Activated T-cell treated with anti-CD3 and anti-CD28 coated beads, Interleukin-2, amount 50 U/mL, for 72 hours (primary cell): ENCODE data around the gene CPT1A. TPM values are rescaled to one million over a fixed set of nuclear protein-coding genes. Genes with fewer than 3 reads are reported as not detected.
A peak's percentile ranks its signal among the peaks of the same experiment; 100 is the strongest.

Source experiments
- ATAC-seq, 2 donors: fragments of 150-1000 bp; cut with Tn5 transposase; replicated peaks in 1 of 2; 2 replicates each; pipeline ENCODE4 v1.10.0; 2021; ENCODE audit warnings: moderate library complexity in 2 of 2, mild to moderate bottlenecking in 1 of 2
- DNase-seq, 2 donors: peaks; one replicate each; pipeline ENCODE4 v3.0.0; 2021 to 2022; ENCODE audit warnings: mixed read lengths in 1 of 2
- H3K27ac Mint-ChIP-seq: one replicate; pipeline ENCODE4 v1.8.0; 2022; ENCODE audit warnings: mild to moderate bottlenecking, moderate library complexity, mixed read lengths
- H3K27me3 Mint-ChIP-seq: one replicate; pipeline ENCODE4 v1.8.0; 2022; ENCODE audit warnings: low read depth, mixed read lengths
- H3K36me3 Mint-ChIP-seq, 2 donors: one replicate each; pipeline ENCODE4 v1.8.0; 2022; ENCODE audit warnings: mixed read lengths in 2 of 2, mild to moderate bottlenecking in 1 of 2; ENCODE audit not compliant: insufficient read depth in 2 of 2
- H3K4me1 Mint-ChIP-seq: one replicate; pipeline ENCODE4 v1.8.0; 2022; ENCODE audit warnings: low read depth, mixed read lengths
- H3K4me3 Mint-ChIP-seq, 2 donors: one replicate each; pipeline ENCODE4 v1.8.0; 2022; ENCODE audit warnings: mild to moderate bottlenecking in 2 of 2, mixed read lengths in 2 of 2, moderate library complexity in 2 of 2
- H3K9me3 Mint-ChIP-seq, 2 donors: one replicate each; pipeline ENCODE4 v1.8.0; 2022; ENCODE audit warnings: mixed read lengths in 2 of 2
- total RNA-seq, 2 donors: library from RNA; stranded (reverse); gene quantifications; one replicate each; pipeline ENCODE4 v1.2.3, GENCODE V29; 2022

CPT1A gene
- total RNA-seq, 2 donors from 2014 or later, result 26.2 to 35.8 TPM

DNA sequence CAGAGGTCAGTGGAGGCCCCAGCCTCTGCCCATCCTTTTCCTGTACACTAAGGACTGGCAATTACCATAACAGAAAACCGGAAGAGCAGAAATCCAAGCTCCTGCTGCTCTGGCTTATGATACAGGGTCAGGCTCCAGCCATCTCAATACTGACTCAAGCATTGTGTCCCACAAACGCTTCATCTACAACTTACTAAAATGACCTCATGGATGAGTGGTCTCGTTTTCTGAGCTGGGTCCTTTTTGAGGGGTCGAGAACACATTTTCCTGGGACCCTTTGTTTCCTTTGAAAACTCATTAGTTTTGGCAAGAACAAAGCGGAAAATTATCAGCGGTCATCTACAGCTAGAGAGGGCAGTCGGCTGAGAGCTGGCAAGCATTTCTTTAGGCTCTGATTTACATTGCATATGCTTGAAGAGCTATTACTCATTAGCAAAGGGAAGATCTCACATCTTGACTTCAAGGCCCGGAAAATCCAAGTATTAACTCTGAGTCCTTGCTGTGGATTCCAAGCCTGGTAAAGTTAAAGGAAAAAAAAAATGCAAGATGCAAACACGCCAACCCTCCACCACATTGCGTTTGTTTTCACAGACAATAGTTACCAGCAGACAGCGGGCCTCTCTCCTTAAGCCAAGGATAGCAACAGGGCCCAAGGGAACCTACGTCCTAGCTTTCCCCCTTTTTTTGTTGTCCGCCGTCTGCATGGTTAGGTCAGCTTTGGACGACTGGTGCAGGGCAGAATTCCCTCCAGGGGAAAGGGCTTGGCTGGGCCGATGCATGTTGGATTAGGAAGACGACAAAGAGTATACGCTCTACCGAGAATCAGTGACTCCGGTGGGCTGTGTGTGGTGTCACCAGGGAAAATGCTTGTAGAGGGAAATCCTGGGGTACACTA lies 92.2 kb downstream of the CPT1A start:
- no peaks in the 10 kb centered on the region for H3K36me3 Mint-ChIP-seq
- peak overlapping the region; percentile 67 to 71 for H3K4me3 Mint-ChIP-seq
- H3K27ac Mint-ChIP-seq, result peak overlapping the region; percentile 19
- no peaks in the 10 kb centered on the region for H3K27me3 Mint-ChIP-seq
- no peak for DNase-seq
- ATAC-seq, result no peak
- peaks cover 8% of the 10 kb centered on the region for H3K4me1 Mint-ChIP-seq
- no peaks in the 10 kb centered on the region for H3K9me3 Mint-ChIP-seq

DNA sequence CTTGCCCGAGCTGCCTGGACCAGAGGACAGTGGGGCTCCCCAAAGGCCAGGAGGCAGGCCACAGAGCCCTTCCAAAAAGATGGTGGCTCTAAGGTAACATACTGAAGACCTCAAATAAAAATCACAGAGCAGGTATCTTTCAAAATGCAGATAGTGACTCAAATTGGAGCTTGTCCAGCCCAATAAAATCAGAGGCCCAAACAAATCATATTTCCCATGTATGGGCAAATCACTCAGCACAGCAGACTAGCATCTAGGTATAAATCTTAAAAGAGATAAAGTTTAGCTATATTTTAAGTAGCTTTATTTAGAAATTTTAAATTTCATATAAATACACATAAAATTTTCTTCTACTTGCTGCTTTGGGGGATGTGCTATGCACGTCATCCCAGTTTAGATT lies 93.7 kb downstream of the CPT1A start:
- Mint-ChIP-seq H3K4me3 (no peak overlapping the region), H3K27ac (no peak overlapping the region), H3K36me3 (no peaks in the 10 kb centered on the region), H3K27me3 (no peaks in the 10 kb centered on the region), H3K4me1 (peaks cover 8% of the 10 kb centered on the region), H3K9me3 (no peaks in the 10 kb centered on the region)
- DNase-seq (no peak), ATAC-seq (no peak)

DNA sequence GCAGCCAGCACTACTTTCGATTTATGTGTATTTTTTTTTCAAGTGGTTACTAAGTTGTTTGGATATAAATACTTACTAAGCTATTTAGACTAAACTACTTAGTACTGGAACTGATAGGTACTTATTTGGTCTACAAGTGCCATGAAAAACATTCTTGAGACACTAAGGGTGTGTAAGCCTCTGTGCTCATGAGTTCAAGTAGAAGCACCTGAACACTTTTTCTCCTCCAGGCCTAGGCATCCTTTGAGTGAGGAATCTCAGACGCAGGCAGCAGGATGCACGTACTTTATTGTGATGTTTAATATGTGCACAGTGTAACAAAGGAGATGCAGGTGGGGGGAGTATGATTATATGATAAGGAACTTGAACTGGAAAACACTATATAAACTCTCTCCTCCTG lies 98.2 kb downstream of the CPT1A start:
- no peaks in the 10 kb centered on the region for H3K4me1 Mint-ChIP-seq
- DNase-seq, result no peak
- ATAC-seq, result no peak
- H3K9me3 Mint-ChIP-seq, result no peaks in the 10 kb centered on the region
- no peaks in the 10 kb centered on the region for H3K27me3 Mint-ChIP-seq
- no peaks in the 10 kb centered on the region for H3K36me3 Mint-ChIP-seq
- H3K27ac Mint-ChIP-seq, result no peak overlapping the region
- no peak overlapping the region for H3K4me3 Mint-ChIP-seq

DNA sequence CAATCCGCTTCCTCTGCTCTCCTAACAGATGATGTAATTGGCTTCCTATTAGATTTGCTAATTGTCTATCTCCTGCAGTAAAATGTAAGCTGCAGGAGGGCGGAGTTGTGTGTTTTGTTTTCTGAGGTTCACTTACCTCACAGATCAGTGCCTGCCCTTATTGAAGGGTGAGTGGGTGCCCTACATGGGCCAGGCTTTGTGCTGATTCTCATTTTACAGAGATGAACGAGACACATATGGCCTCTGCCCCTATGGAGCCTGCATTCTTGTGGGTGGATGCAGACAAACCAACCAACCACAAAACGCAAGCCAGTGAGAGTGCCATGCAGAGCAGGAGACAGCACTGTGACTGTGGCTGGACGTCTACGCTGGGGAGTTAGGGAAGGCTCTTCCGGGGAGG lies 100.3 kb downstream of the CPT1A start:
- Mint-ChIP-seq H3K4me3 (no peak overlapping the region), H3K4me1 (no peaks in the 10 kb centered on the region), H3K27ac (no peak overlapping the region)

DNA sequence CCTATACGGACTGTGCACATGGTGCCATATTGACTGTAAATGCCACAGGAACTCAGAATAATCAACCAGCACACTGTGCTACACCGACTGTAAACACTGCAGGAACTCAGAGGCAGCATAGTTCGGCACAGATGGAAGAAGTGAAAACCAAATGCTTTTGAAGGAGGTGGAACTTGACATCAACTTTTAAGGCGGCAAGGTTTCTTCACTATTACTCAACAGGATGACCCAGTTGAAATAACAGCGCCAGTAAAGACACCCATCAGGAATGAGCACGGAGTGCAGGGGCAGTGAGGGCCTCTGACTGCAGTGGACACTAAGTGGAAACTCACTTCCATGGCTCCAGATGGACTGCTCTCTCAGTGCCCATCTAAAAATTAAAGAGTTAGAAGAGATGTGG lies 106.1 kb downstream of the CPT1A start:
- no peaks in the 10 kb centered on the region for H3K9me3 Mint-ChIP-seq
- DNase-seq (no peak), ATAC-seq (no peak)
- H3K4me3 Mint-ChIP-seq, result no peak overlapping the region
- H3K27me3 Mint-ChIP-seq, result no peaks in the 10 kb centered on the region
- no peak overlapping the region for H3K27ac Mint-ChIP-seq
- no peaks in the 10 kb centered on the region for H3K4me1 Mint-ChIP-seq
- no peaks in the 10 kb centered on the region for H3K36me3 Mint-ChIP-seq

More for the DNA sequence above, 100.3 kb downstream of the CPT1A start:
- Mint-ChIP-seq H3K27me3 (no peaks in the 10 kb centered on the region), H3K9me3 (no peaks in the 10 kb centered on the region), H3K36me3 (no peaks in the 10 kb centered on the region)
- ATAC-seq, result no peak
- DNase-seq, result no peak

DNA sequence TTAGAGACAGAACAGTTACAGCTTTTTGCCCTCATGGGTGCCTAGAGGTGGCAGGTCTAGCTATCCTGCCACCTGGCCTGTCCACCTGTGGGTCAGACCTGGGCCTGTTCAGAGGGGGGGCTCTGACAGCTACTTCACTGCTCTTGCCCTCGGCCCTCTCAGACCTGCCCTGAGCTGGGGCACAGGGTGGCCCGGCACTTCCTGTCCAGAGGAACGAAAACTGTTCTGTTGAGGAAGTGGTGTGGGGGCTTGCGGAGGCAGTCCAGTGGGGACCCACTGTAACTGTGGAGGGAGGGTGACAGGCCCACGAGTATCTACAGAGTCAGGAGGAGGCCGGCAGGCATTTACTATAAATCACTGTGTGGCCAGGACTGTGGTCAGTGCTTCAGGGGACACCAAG lies 106.6 kb downstream of the CPT1A start:
- Mint-ChIP-seq H3K36me3 (no peaks in the 10 kb centered on the region), H3K27ac (no peak overlapping the region), H3K9me3 (no peaks in the 10 kb centered on the region), H3K27me3 (no peaks in the 10 kb centered on the region), H3K4me3 (no peak overlapping the region), H3K4me1 (no peaks in the 10 kb centered on the region)
- ATAC-seq (no peak), DNase-seq (no peak)

DNA sequence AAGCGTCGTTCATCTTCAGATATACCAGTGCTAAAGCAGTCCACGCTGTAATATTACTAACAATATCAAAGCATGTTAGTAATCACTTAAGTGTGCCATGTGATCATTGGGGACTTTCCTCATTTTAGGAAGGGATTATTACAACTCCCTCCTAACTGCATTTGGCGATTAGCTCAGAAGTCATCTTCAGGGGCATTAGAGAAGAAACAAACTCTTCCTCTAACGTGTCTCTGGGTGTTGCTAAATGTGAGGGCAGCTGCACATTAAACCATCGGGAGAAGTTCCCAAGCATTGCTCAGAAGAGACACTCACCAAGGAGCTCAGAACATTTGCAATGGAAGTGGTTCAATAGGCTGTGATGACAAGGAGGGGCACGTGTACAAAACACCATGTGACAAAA lies 107.6 kb downstream of the CPT1A start:
- DNase-seq (no peak), ATAC-seq (no peak)
- Mint-ChIP-seq H3K4me1 (no peaks in the 10 kb centered on the region), H3K27ac (no peak overlapping the region), H3K27me3 (no peaks in the 10 kb centered on the region), H3K4me3 (no peak overlapping the region), H3K9me3 (no peaks in the 10 kb centered on the region), H3K36me3 (no peaks in the 10 kb centered on the region)

DNA sequence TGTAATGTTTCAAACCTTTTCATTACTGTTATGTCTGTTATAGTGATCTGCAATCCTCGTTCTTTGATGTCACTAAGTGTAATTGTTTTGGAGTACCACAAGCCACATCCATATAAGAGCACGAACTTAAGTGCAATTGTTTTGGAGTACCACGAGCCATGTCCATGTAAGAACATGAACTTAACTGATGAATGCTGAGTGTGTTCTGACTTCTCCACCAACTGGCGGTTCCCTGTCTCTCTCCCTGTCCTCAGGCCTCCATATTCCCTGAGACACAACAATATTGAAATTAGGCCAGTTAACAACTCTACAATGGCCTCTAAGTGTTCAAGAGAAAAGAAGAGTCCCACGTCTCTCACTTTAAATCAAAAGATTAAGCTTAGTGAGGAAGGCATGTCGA lies 113.9 kb downstream of the CPT1A start:
- no peaks in the 10 kb centered on the region for H3K9me3 Mint-ChIP-seq
- H3K4me1 Mint-ChIP-seq, result no peaks in the 10 kb centered on the region
- no peaks in the 10 kb centered on the region for H3K36me3 Mint-ChIP-seq
- no peak for ATAC-seq
- H3K27me3 Mint-ChIP-seq, result no peaks in the 10 kb centered on the region
- no peak for DNase-seq
- no peak overlapping the region for H3K27ac Mint-ChIP-seq
- no peak overlapping the region for H3K4me3 Mint-ChIP-seq

DNA sequence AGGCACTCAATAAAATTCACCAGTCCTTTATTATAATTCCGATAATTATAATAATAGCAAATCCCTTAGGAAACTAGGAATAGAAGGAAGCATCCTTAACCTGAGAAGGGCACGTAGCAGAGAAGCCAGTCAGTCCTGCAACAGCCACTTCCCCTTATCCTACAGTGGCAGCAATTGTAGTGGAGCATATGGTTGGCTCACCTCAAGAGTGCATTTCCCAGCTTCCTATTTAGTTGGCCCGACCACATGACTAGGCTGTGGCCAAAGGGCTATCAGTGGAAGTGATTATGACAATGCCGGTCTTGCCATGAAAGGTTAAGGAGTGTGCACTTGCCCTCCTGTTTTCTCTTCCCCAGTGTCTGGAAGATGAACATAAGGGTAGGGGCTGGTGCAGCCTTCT lies 117.4 kb downstream of the CPT1A start:
- H3K27me3 Mint-ChIP-seq, result no peaks in the 10 kb centered on the region
- ATAC-seq, result no peak
- H3K4me3 Mint-ChIP-seq, result no peak overlapping the region
- H3K36me3 Mint-ChIP-seq, result peaks cover 7 to 9% of the 10 kb centered on the region in 2 donors
- H3K4me1 Mint-ChIP-seq, result no peaks in the 10 kb centered on the region
- no peak overlapping the region for H3K27ac Mint-ChIP-seq
- no peak for DNase-seq
- peaks cover 5 to 9% of the 10 kb centered on the region in 2 donors for H3K9me3 Mint-ChIP-seq

DNA sequence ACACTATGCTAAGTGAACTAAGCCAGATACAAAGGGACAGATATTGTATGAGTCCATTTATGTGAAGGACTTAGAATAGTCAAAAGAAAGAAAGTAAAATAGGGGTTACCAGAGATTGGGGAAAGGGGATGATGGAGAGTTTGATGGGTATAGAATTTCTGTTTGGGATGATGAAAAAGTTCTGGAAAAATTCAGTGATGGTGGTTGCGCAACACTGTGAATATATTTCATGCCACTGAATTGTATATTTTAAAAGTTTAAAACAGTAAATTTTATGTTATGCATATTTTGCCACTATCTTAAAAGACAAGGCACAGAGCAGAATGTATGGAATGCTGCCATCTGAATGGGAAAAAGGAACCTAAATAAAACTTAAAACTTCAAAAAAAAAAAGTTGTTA lies 119.6 kb downstream of the CPT1A start:
- no peak overlapping the region for H3K27ac Mint-ChIP-seq
- H3K4me1 Mint-ChIP-seq, result no peaks in the 10 kb centered on the region
- H3K9me3 Mint-ChIP-seq, result peaks cover 9% of the 10 kb centered on the region in 2 donors
- H3K36me3 Mint-ChIP-seq, result peaks cover 10 to 12% of the 10 kb centered on the region in 2 donors
- H3K27me3 Mint-ChIP-seq, result no peaks in the 10 kb centered on the region
- no peak overlapping the region for H3K4me3 Mint-ChIP-seq
- DNase-seq, result no peak
- no peak for ATAC-seq

DNA sequence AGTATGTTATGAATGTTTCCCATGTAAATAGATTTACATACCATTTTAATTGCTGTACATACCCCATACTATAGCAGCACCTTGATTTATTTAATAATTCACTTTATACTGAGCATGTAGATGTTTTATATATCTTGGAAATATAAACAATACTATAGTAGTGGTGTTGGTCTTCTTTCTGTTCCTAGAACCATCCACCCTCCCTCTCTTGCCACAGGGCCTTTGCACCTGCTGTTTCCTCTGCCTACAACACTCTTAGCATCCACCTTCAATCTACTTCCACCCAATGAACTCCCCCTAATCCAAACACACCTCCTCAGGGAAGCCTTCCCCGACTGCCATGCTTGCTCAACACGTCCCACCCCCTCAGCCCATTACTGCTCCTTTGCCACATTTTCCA lies 120.6 kb downstream of the CPT1A start:
- H3K27me3 Mint-ChIP-seq, result no peaks in the 10 kb centered on the region
- no peak overlapping the region for H3K4me3 Mint-ChIP-seq
- peaks cover 9% of the 10 kb centered on the region in 2 donors for H3K9me3 Mint-ChIP-seq
- H3K4me1 Mint-ChIP-seq, result no peaks in the 10 kb centered on the region
- no peak overlapping the region for H3K27ac Mint-ChIP-seq
- DNase-seq (no peak), ATAC-seq (no peak)
- peaks cover 10 to 12% of the 10 kb centered on the region in 2 donors for H3K36me3 Mint-ChIP-seq

DNA sequence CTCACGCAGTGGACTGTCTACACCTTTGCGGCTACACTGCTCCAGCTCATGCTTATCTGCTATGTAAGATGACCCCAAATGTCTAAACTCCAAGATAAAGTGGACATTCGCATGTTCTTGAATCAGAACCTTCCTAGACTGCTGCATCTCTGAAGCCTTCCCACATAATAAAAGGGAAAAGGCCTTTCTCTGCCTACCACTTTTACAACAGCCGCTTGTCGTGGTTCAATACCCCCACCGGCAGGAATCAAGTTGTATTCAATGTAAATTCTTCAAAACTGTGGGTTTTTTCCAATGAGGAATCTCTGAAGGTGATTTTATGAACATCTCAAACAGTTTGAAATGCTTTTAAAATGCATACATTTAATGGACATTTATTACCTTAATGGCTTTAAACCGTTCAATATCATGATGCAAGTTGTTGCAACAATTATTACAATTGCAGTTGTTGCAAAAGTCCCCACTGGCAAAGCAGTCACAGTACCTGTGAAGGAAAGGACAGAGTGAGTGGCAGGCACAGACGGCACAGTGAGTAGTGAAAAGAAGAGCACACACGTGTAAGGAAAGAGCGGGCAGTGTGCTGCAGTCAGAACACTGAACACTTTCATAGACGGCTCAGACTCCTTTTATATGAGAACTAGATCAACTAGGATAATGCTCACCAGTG lies 126.1 kb downstream of the CPT1A start:
- Mint-ChIP-seq H3K4me1 (no peaks in the 10 kb centered on the region), H3K27ac (no peak overlapping the region), H3K9me3 (peaks cover 7 to 9% of the 10 kb centered on the region in 2 donors), H3K36me3 (peaks cover 9 to 10% of the 10 kb centered on the region in 2 donors), H3K4me3 (no peak overlapping the region), H3K27me3 (no peaks in the 10 kb centered on the region)
- ATAC-seq, result no peak
- no peak for DNase-seq

DNA sequence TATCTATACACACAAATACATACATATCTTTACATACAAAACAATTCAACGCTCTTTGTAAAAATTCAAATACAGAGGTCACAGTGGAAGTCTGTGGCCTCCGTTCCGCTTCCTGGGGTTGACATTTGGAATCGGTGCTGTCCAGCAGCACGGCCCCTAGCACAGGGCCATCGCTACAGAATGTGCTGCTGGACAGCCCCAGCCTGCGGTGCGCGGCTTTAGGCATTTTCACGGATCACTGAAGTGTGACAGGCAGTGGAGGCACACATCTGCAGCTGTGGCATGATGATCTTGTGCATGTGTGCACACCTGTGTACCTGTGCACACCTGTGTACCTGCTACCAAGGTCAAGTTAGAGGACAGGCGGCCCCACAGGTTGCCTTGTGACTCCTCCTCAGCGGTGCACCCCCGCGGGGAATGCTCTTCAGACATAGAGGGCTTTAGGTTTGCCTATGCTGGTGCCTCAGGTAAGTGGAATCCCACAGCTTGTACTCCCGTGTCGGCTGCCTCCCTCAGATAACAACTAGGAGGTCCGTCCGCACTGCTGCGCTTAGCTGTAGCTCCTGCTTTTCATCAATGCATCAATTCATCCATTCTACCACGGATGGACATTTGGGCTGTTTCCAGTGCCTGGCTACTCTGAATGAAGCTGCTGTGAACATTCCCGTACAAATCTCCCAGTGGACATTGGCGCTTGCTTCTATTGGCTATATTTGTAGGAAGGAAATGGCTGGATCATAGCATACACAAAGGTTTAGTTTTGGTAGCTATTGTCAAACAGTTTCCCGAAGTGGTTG lies 127.5 kb downstream of the CPT1A start:
- H3K9me3 Mint-ChIP-seq, result peaks cover 0 to 3% of the 10 kb centered on the region in 2 donors
- DNase-seq (no peak), ATAC-seq (no peak)
- no peak overlapping the region for H3K4me3 Mint-ChIP-seq
- no peaks in the 10 kb centered on the region for H3K4me1 Mint-ChIP-seq
- no peak overlapping the region for H3K27ac Mint-ChIP-seq
- H3K27me3 Mint-ChIP-seq, result no peaks in the 10 kb centered on the region
- H3K36me3 Mint-ChIP-seq, result peaks cover 3% of the 10 kb centered on the region in 2 donors
